Thyroid gland (tissue), 4 donors: ENCODE measurements around the gene PHLPP1.

ENCODE experiments used
- POLR2A ChIP-seq, 2 donors: fragments of 450-650 bp; IDR thresholded peaks; one replicate each; pipeline ENCODE4 v1.6.1; 2017; ENCODE audit warnings: antibody characterized with exemption in 2 of 2, mild to moderate bottlenecking in 2 of 2, moderate library complexity in 1 of 2
- TF ChIP-seq, protein P1 (sequence below), 6 experiments: fragments of 200-600 bp in 3 of 6; fragments of 450-650 bp in 3 of 6; sonication (generic) in 3 of 6; IDR thresholded peaks; one replicate each; pipeline ENCODE4 v1.5.1; 2016 to 2019; ENCODE audit warnings: antibody characterized with exemption in 6 of 6, mild to moderate bottlenecking in 2 of 6, inconsistent platforms in 1 of 6, moderate library complexity in 1 of 6

DNA sequence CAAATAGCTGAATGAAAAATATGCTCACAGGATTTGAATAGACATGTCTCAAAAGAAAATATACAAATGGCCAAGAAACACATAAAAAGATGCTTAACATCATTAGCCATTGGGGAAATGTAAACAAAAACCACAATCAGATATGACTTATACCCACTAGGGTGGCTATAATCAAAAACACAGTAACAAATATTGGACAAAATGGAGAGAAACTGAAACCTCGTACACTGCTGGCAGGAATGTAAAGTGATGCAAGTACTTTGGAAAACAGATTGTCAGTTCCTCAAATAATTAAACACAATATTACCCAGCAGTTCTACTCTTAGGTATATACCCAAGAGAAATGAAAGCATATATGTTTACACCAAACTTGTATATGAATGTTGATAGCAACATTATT is 213.0 kb downstream of the PHLPP1 start:
- TF ChIP-seq POLR2A (IDR thresholded peaks at IDR 0.05), result no peak
- TF ChIP-seq, protein P1, sequence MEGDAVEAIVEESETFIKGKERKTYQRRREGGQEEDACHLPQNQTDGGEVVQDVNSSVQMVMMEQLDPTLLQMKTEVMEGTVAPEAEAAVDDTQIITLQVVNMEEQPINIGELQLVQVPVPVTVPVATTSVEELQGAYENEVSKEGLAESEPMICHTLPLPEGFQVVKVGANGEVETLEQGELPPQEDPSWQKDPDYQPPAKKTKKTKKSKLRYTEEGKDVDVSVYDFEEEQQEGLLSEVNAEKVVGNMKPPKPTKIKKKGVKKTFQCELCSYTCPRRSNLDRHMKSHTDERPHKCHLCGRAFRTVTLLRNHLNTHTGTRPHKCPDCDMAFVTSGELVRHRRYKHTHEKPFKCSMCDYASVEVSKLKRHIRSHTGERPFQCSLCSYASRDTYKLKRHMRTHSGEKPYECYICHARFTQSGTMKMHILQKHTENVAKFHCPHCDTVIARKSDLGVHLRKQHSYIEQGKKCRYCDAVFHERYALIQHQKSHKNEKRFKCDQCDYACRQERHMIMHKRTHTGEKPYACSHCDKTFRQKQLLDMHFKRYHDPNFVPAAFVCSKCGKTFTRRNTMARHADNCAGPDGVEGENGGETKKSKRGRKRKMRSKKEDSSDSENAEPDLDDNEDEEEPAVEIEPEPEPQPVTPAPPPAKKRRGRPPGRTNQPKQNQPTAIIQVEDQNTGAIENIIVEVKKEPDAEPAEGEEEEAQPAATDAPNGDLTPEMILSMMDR (IDR thresholded peaks at IDR 0.05), result no peak
